ENCODE data around the gene TMEM50A.
"Not testable (repeated sequence)": the region's sequence is repeated elsewhere in the genome, so short reads cannot be mapped to it uniquely, and the experiment has no call there.

The TMEM50A gene

DNA sequence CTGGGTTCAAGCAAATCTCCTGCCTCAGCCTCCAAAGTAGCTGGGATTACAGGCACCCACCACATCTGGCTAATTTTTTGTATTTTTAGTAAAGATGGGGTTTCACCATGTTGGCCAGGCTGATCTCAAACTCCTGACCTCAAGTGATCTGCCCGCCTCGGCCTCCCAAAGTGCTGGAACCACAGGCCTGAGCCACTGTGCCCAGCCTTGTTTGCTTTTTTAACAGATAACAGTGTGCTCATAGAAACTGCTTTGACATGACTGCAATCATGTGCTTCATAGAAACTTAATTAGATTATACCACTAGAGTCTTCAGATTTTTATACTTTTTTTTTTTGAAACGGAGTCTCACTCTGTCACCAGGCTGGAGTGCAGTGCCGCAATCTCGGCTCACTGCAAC, 8.8 kb upstream of the TMEM50A start:
- H3K4me3 ChIP-seq (ENCODE audit: low read depth, low read length); DNase-seq (ENCODE audit: low read depth): not testable (repeated sequence)

DNA sequence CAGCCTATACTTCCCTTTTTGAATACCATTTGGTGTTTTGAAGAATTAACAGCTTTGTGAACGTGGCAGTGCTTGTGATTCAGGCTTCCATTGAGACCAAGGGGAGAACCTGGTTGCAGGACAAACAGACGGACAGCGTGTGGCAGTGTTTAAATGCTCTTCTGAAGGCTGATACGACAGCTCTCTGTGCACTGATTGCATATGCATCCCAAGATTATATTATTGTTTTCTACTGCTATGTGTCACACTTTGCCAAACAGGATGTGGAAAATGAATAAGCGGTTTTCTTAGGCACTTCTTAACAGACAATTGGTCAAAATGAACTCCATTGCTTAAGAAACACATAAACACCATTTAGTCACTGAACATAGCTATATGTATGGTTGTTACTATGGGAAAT, 8.2 kb upstream of the TMEM50A start:
- peak; percentile 51 for DNase-seq (ENCODE audit: low read depth)
- not testable (repeated sequence) for H3K4me3 ChIP-seq (ENCODE audit: low read depth, low read length)

DNA sequence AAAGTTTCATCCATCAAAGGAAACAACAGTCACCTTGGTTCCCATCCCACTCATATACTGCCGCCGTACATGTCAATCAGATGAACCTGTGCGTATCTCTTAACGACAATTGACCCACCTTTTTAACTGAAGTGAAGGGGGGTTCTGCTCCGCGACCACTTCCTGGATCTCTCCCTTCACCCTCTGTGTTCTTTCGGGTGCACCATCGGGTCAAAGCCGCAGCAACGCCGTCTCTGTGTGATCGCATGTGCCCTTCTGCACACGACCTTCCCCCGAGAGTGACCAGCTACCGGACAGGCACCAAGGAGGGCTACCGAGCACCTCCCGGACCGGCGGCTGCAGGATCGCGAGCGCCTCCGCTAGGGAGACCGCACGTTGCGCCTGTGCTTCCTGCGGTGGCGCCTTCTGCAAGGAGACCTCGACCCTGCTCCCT, 1.2 kb upstream of the TMEM50A start:
- not testable (repeated sequence) for DNase-seq (ENCODE audit: low read depth)
- H3K4me3 ChIP-seq (ENCODE audit: low read depth, low read length): peak overlapping the region; percentile 60

DNA sequence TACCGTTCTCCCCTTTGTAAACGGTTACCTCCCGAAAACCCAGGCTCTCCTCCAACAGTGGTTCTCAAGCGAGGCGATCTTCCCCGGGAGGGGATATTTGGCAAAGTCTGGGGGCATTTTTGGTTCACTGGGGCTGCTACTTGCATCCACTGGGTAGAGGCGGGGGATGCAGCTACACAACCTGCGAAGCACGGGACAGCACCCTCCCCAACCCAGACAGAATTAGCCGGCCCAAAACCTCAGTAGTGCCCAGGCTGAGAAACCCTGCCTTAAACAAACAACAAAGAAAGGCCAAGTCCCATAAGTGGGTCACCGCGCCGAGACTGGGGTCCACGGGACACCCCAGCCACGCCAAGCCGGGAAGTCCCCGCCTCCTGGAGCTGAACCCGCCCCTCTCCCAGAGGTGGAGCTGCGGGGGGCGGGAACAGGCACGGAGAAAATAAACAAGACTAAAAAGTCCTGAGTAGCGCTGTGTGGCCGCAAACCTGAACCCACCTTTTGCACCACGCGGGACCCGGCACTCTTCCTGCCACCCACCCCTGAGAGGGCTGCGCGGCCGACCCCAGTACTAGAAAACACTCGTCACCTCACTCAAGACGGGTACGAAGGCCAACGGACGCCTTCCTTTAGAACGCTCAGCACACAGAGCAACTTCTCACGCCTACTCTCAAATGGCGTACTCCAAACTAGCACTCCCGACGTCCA, 499 bp upstream of the TMEM50A start:
- H3K4me3 ChIP-seq (ENCODE audit: low read depth, low read length): peak overlapping the region; percentile 99

DNA sequence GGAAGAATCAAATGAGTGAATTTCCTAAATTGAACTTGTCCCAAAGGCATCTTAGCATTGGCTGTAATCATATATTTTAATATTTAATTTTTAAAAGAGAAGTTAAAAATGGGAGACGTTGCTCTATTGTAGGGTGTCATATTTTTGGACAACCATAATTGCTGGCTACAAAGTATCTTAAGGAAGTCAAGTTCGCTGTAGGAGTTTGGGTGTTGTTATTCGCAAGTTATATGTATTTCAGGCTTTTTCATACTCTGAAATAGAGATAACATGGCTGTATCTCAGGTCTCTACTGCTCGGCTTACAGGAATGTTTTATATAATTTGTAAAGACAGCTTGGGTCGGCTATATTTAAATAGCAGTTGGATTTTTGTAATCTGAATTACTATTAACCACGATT, 852 bp downstream of the TMEM50A start:
- peak overlapping the region; percentile 99 for H3K4me3 ChIP-seq (ENCODE audit: low read depth, low read length)
- DNase-seq (ENCODE audit: low read depth): no peak

More for the DNA sequence above, 499 bp upstream of the TMEM50A start:
- DNase-seq (ENCODE audit: low read depth): not testable (repeated sequence)

DNA sequence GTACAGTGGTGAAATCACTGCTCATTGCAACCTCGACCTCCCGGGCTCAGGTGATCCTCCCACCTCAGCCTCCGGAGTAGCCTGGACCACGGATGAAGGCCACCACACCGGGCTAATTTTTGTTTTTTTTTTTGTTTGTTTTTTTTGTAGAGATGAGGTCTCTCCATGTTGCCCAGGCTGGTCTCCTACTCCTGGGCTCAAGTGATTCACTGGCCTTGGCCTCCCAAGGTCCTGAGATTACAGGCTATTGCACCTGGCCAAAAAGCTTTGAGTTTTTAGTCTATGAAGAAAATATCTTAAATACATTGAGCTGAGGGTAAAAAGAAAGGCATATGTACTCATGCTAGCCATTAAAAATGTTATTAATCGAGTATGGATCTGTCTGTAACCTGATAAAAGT, 3.6 kb downstream of the TMEM50A start:
- no peak overlapping the region for H3K4me3 ChIP-seq (ENCODE audit: low read depth, low read length)
- no peak for DNase-seq (ENCODE audit: low read depth)

DNA sequence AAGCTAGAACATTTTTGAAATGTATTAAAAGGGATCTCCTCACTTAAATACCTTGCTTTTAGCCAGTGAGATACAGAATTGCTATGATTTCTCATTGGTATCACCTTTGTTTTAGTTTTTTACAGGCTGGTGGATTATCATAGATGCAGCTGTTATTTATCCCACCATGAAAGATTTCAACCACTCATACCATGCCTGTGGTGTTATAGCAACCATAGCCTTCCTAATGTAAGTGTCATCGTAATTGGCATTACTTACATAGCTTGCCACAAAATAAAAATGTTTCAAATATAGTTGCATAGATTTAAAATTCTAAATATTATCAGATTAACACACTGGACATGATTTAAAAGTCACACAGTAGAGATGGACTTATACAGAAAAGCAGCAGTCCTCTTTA, 4.7 kb downstream of the TMEM50A start:
- no peak for DNase-seq (ENCODE audit: low read depth)
- H3K4me3 ChIP-seq (ENCODE audit: low read depth, low read length): no peak overlapping the region

DNA sequence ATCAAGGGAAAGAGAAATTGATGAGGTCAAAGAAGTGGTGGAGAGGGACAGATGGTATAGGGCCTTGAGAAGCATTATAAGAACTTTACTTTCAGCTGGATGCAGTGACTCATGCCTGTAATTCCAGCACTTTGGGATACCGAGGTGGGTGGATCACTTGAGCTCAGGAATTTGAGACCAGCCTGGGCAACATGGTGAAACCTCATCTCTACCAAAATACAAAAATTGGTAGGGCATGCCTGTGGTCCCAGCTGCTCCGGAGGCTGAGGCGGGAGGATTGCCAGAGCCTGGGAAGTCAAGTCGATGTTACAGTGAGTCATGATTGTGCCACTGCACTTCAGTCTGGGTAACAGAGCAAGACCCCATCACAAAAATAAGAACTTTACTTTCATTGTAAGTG, 5.7 kb downstream of the TMEM50A start:
- H3K4me3 ChIP-seq (ENCODE audit: low read depth, low read length): no peak overlapping the region
- peak; percentile 81 for DNase-seq (ENCODE audit: low read depth)

DNA sequence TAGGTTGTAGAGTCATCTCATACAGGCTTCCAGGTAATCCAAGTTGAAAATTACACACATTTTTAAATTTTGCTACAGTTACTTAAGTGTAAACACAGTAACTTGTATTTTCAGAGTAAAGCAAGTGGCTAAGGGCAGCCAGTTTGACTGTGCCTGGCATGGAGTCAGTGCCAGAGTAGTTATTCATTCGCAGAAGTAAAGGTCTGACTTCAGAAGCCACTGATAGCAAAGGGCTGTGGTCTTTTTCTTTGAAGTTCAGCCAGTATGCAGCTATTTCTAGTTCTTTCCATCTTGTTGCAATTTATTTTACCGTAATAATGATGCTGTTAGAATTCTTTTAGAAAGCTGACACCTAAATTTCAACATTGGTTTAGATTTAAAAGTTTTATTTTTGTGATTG, 9.4 kb downstream of the TMEM50A start:
- no peak overlapping the region for H3K4me3 ChIP-seq (ENCODE audit: low read depth, low read length)
- DNase-seq (ENCODE audit: low read depth): no peak

DNA sequence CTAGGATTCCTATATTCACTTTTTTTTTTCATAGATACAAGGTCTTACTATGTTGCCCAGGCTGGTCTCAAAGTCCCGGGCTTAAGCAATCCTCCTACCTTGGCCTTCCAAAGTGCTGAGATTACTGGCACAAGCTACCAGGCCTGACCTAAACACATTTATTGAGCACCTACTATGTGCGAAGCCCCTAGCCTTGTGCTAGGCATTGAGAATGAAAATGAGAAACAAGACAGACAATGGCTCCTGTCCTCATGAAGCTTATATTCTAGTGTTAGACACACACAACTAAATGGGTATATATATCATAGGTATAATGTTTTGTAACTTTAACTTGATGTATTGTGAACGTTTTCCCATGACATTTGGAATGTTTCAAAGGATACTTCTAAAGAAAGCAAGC, 11.5 kb downstream of the TMEM50A start:
- no peak overlapping the region for H3K4me3 ChIP-seq (ENCODE audit: low read depth, low read length)
- no peak for DNase-seq (ENCODE audit: low read depth)

DNA sequence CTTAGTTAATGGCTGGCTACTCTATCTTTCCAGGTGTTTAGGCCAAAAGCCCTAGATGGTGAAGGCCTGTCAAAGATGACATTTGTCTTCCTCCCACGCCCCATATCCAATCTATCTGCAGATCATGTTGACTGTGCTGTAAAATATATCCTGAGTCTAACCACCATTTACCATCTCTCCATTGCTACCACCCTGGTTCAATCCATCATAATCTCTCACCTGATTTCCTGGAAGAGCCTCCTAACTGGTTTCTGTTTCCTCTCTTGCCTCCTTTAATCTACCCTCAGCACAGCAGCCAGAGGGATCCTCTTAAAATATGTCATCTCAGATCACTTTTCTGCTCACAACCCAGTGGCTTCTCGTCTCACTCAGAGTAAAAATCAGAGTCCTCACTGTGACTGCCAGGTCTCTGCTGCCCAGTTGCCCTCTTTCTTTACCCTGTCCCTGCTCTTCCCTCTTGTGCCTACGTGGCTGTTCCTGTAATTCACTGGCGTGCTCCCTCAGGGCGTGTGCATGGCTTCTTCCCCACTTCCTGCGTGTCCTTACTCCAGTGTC, 17.8 kb downstream of the TMEM50A start:
- no peak overlapping the region for H3K4me3 ChIP-seq (ENCODE audit: low read depth, low read length)
- no peak for DNase-seq (ENCODE audit: low read depth)

DNA sequence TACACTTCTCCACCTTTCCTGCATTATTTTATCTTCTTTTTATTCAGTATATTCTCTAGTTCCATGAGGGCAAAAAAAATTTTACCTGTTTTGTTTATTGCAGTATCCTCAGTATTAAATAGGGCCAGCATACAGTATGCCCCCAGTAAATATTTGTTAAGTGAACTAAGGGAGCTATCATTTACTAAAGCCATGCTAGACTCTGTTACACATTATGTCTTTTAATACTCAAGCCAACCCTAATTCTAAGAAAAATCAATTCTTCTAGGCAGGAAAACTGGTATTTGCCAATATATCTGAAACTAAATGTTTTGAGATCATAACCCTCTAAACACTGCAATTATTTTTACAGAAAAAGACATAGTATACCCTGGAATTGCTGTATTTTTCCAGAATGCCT, 18.3 kb downstream of the TMEM50A start:
- no peak overlapping the region for H3K4me3 ChIP-seq (ENCODE audit: low read depth, low read length)

DNA sequence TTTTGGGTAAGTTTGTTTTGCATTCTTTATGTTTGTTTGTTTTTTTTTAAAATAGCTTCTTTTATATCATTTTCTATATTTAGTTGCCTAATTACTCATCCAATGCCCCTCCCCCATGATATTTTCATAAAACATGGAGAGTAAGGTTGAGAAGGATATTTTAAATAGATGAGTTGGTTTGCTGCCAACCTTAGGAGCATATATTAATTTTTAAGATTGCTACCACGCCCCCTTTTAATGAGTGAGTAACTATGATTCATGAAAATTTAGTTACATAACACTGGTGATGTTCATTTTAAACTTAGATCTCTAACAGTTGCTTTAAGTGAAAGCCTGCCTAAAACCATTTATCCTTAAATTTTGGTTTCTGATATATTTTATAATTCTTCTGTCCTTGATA, 18.7 kb downstream of the TMEM50A start:
- no peak overlapping the region for H3K4me3 ChIP-seq (ENCODE audit: low read depth, low read length)
- DNase-seq (ENCODE audit: low read depth): no peak

More for the DNA sequence above, 18.3 kb downstream of the TMEM50A start:
- DNase-seq (ENCODE audit: low read depth): no peak

DNA sequence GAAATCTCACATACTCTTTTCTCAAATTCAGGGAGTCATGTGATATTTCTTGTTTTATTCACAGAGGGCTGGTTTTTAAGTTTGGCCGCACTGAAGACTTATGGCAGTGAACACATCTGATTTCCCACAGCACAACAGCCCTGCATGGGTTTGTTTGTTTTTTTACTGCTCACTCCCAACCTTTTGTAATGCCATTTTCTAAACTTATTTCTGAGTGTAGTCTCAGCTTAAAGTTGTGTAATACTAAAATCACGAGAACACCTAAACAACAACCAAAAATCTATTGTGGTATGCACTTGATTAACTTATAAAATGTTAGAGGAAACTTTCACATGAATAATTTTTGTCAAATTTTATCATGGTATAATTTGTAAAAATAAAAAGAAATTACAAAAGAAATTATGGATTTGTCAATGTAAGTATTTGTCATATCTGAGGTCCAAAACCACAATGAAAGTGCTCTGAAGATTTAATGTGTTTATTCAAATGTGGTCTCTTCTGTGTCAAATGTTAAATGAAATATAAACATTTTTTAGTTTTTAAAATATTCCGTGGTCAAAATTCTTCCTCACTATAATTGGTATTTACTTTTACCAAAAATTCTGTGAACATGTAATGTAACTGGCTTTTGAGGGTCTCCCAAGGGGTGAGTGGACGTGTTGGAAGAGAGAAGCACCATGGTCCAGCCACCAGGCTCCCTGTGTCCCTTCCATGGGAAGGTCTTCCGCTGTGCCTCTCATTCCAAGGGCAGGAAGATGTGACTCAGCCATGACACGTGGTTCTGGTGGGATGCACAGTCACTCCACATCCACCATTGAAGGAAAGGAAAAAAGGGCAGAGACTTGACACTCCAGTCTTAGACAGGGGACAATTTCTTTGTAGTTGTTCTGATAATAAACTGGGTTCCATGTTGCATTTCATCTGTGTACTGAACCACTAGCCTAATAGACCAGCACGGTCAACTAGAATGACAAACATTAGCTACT, 22.8 kb downstream of the TMEM50A start:
- no peak for DNase-seq (ENCODE audit: low read depth)
- no peak overlapping the region for H3K4me3 ChIP-seq (ENCODE audit: low read depth, low read length)

DNA sequence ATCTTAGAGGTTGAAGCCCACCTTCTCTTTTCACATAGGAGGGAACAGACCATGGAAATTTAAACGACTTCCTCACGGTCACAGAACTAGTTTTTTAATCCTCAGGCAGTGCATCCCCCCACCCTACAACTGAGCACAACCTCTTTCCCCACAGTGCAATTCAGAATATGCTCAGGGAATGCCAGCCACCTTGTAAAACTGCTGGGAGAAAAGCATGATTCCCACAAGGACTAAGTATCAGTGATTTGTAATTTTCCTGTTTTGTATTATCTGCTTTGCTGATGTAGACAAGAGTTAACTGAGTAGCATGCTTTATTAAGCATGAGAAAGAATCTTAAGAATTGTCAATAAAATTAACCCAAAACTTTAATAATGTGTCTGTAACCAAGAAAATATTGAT, 23.8 kb downstream of the TMEM50A start:
- no peak for DNase-seq (ENCODE audit: low read depth)
- H3K4me3 ChIP-seq (ENCODE audit: low read depth, low read length): no peak overlapping the region

DNA sequence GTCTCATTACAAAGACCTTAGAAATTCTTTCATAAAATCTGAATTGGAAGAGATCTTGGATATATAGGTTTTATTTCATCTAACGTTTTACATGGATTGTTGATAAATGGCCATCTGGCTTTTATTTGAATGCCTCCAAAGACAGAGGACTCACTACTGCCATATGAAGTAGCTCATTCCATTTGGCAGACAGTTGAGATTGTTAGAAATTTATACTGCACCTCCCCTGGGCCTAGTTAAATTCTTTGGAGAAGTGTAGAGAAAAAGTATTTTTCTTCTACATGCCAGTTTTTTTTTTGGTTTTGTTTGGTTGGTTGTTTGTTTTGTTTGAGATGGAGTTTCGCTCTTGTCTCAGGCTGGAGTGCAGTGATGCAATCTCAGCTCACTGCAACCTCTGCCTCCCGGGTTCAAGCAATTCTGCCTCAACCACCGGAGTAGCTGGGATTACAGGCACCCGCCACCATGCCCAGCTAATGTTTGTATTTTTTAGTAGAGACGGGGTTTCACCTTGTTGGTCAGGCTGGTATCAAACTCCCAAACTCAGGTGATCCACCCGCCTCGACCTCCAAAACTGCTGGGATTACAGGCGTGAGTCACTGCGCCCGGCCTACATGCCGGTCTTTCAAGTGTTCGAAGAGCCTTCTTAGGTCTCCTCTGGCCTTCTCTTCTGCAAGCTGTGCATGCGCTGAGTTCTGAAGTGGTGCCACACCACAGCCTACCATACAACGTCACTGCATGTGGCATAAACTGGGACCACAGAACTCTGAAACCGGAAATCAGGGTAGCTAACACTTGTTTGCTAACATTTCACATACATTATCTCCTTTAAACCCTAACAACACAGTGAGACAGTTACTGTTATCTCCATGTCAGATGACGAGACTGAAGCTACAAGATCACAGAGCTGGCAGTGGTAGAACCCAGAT, 24.8 kb downstream of the TMEM50A start:
- DNase-seq (ENCODE audit: low read depth): not testable (repeated sequence)

DNA sequence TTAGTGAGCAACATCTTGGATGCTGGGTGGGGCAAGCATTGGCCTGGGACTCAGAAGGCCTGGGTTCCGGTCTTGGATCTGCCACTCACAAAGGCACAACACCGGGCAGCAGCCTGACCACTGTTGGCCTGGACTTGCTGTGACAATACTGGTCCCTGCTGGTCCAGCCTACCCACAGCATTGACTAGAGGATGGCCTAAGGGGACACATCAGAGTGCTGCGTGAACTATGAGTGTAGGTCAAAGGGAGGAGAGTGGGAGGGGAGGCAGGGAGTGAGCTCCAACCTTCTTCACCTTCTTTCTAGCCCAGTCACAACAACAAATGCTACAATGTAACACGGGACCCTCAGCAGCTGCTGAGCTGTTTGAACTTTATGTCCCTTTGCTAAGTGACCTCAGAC, 31.1 kb downstream of the TMEM50A start:
- no peak for DNase-seq (ENCODE audit: low read depth)
- H3K4me3 ChIP-seq (ENCODE audit: low read depth, low read length): no peak overlapping the region

More for the DNA sequence above, 24.8 kb downstream of the TMEM50A start:
- H3K4me3 ChIP-seq (ENCODE audit: low read depth, low read length): not testable (repeated sequence)

DNA sequence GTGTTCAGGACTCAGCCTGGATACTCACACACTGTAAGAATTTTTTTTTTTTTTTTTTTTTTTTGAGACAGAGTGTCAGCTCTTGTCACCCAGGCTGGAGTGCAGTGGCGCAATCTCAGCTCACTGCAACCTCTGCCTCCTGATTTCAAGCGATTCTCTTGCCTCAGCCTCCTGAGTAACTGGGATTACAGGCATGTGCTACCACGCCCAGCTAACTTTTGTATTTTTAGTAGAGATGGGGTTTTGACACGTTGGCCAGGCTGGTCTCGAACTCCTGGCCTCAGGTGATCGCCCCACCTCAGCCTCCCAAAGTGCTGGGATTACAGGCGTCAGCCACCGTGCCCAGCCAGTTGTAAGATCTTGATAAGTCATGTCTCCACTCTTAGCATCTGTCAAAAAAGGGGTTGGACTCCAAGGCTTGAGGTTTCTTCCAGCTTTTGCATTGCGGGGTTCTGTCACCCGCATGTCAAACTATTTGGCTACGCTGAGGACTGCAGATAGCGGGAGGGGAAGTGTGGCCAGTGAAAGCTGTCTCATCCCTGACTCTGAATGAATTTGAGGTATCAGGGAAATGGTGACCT, 31.6 kb downstream of the TMEM50A start:
- not testable (repeated sequence) for H3K4me3 ChIP-seq (ENCODE audit: low read depth, low read length); DNase-seq (ENCODE audit: low read depth)

DNA sequence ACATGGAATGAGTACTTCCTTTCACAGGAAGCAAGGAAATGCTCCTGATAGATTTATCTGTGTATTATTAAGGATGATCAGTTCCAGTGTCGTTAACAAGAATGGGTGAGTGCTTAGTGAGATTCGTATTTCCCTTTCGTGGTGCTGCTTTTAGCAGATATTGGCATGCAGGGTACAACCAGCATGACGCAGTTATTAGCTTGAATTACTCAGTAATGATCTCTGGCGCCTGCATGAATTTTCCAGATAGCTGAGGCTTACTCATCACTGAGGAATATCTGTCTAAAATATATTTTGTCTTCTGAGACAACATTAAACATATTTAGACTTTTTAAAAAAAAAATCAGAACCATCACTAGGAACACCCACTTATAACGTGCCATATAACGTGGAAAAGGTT, 33.6 kb downstream of the TMEM50A start:
- not testable (repeated sequence) for H3K4me3 ChIP-seq (ENCODE audit: low read depth, low read length)
- peak; percentile 62 for DNase-seq (ENCODE audit: low read depth)
